Measurements from ENCODE around the gene ASCC3.
"Not testable (repeated sequence)": the region's sequence is repeated elsewhere in the genome, so short reads cannot be mapped to it uniquely, and the experiment has no call there.

Gene ASCC3

DNA sequence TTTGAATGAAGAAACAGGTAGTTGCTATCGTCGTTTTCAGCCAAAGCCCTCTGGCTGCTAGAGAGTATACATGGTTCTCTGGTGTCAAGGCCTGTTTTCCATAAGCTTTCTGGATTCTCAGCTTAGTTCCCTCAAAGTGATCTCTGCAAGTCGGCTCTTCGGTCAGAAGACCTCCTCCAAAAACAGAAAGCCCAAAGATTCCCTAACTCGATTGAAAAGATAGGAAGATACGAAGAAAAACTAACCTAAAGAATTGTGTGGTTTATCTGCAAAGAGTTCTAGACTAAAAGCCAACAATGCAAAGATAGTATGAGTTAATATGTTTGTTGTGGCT, 545 bp upstream of the ASCC3 start:
- DNase-seq: no peak

DNA sequence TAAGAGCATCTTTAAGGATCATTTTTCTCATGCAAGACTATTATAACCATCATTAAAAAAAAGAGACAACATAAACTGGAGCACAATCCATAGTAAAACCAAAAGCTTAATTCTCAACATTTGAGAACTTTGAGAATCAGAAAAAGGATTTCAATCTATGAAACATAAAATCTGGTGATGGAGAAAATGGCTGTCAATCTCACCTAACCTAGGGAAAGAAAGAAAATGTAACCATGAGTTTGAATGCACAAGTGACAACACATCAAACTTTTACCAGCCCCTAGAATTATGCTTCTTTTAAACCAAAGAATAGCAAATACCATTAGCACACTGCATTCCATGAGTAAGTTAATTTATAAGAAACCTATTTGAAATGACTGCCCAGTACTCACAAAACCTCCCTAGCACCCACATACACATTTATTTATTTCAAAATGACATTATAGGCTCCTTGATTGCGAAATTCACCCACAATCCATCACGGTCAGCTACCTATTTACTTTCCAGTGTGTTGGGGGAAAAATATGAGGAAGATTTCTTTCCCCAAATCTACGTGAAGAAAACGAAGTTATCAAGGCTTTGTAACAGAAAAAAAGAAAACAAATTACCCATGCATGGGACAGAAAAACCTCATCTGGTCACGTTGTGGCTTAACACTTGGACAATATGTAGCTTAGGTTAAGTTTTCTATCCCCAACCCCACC, 828 bp downstream of the ASCC3 start:
- DNase-seq: peak; percentile 8

DNA sequence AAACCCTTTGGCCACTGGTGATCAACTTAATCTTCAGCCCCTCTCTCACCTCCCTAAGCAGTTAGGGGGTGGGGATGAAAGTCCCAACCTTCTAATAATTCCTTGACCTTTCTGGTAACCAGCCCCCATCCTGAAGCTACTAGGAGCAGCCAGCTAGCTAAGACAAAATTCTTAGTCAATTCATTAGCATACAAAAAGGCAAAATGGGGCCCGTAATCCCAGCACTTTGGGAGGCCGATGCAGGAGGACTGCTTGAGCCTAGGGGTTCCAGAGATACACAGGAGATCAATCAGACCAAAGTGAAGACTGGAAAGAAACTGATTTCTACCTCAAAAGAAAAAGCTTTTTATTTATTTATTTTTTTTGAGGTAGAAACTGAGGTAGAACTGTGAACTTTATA, 1.8 kb downstream of the ASCC3 start:
- DNase-seq: no peak

DNA sequence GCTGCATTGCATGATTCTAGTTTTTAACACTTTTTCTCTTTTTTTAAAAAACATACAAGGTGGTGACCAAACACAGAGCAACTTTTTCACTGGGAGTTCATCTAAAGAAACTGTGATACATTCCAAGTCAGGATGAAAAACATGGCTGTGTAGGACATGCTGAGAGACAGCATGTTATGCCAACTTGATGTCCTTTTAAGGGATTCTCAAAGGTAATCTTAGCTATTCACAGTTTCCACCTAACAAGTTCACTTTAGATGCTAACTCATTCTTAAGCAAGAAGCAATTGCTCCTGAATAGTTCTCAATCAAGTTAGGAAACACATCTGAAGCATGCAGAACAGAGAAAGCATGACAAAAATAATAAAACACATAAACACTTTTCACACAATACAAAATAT, 3.3 kb downstream of the ASCC3 start:
- no peak for DNase-seq

DNA sequence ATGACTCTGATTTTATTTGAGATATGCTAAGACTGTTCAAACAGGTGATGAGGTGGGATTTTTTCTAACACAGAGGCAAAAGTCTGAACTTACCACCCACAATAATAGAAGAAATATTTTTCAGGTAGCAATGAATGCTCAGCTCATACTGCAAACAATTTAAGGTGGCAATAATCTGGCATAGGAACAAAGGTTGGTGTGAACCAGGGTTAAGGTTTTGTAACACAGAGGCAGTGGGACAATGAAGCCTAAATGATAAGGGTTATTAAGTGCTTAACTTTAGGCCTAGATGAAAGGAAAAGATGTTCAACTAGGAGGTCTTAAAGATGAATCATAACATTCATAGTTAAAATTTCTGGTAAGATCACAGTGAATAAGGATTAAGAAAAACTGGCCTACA, 4.9 kb downstream of the ASCC3 start:
- no peak for DNase-seq

DNA sequence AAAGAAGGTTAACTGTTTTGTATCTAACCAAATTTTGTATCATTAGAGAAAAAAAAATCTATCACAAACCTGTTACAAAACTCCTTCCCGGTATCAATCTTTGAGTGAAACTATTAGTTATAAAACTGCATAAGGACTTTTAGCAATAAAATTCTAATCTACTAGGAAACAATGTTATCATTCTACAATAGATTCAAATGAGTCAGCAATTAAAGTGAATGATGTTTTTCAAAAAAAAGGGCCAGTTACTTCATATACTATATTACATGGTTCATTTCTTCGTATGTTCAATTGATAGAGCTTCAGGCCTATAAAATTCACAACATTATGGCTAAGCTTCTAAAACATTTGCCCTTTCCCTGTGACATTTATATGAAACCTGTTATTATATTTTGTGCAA, 15.6 kb downstream of the ASCC3 start:
- DNase-seq: no peak

DNA sequence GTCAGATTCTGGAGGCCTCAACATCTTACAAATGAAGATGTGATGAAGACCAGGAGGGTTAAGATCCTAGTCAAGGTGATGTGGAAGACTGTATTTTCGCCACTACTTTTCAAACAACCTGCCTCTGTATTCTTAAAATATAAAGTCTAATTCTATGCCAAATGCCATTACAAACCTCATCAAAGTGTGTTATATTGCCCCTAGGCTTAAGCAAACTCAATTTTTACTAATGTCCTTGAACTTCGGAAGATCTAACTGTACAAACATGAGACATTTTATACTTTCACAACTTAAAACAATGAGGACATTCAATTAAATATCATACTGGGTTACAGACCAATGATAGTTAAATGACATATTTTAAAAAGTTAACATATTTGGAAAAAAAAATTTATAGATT, 19.1 kb downstream of the ASCC3 start:
- no peak for DNase-seq

DNA sequence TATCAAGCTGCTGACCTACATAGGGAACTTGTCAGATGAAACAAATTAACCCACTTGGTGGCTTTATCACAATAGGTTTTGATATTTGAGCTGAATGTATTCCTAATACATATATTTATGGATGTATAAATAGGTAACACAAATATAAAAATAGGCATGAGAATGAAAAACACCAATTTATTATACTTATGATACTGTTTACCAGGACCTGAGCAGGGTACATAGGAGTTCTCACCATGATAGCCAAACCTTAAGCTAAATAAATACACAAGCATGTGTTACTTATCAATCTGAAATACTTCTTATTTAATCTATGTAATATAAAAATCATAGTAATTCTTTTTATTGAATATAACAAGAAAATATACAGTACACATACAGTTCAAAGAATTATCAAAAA, 25.0 kb downstream of the ASCC3 start:
- DNase-seq: no peak

DNA sequence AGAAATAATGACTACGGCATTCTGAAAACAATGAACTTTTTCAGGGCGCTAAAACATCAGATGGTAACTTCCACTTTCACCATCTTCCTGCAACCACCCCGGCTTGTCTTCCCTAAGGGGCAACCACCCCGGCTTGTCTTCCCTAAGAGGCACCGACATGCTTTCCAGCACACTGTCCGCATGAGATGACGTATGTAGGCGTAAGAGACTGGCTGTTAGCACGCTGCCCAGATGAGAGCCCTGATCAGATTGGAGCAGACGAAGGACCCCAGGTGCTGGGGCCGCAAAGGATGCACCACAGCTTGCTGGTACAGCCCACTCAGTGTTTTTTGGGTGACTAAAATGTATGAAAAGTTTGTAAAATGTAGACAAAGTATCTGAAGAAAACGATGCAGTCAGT, 29.3 kb downstream of the ASCC3 start:
- no peak for DNase-seq

DNA sequence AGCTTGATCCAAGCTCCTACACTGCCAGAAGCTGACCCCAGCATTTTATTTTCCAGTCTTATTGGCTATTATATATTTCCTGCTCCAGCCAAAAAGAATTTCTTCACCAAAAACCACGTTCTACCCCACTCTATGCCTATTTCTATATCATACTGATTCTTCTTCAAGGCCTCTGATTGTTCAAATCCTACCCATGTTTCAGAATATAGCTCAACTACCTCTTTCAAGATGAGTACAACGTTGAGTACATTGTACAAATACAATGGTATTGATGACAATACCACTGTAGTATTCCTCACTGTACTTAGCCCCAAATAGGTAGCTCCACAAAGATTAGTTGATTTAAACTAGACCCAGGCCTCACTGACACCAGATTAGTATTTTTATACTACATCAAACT, 31.0 kb downstream of the ASCC3 start:
- DNase-seq: no peak

DNA sequence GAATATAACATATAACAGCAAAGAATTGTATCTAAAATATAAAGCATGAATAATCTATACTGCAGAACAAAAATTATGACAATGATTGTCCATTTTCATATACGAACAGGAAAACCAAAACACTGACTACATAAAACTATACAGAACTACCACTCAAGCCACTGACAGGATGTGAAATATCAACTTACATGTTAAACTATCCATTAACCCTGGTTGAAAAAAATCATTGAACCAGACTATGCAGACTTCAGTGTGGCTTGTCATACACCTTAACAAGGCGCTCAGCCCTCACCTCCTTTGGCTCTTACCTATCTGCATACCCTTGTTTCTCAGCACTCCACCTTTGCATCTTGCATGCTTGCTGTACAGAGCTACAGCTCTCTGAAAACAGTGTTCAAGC, 34.9 kb downstream of the ASCC3 start:
- DNase-seq: no peak

DNA sequence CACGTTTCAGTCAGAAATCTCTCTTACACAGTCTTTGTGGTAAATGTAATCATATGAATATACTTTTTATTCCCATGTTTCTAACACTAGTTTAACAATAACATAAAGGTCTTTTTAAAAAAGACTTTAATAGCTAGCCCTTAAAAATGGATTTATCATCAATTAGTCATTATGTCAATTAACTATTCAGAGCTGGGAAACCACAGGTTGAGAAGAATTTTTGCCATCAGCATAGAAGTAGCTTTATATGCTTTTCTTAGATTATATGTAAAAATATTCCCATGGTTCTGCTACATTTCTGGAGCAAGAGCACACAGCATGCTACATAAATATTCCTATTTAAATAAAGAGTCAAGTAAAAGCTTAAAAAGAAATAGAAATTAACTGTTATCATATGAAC, 35.5 kb downstream of the ASCC3 start:
- DNase-seq: no peak

DNA sequence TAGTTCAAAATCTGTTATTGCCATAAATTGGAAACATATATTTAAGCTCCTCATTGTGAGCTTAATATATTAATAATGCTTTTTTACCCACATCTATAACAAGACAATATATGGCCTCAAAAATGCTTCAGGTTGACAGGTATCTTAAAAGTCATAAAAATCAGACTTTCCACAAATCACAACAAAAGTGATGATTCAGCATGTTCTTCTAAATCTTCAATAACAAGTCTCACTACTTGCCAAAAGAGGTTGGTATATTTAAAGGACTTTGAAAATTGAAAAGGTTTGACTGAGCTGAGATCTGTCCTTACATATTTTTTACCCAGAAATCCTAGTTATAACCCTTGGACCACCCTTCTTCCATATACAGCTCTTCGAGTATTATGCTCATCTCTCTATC, 41.7 kb downstream of the ASCC3 start:
- no peak for DNase-seq

DNA sequence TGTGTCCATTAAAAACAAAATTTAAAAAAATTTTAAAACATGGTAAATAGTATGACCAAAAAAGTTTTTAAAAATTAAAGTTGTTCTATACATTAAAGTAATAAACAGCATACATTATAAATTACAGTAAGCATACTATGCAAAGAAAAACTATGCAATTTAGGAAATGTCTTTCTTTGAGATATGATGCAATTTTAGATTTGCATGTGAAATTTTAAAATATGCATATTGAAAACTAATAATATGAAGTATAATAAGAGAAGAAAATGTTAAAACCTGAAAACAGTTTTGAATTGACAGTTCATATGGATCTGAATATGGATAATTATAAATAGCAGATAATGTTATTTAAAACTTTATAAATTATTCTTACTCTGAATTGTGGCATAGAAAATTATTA, 43.1 kb downstream of the ASCC3 start:
- no peak for DNase-seq

DNA sequence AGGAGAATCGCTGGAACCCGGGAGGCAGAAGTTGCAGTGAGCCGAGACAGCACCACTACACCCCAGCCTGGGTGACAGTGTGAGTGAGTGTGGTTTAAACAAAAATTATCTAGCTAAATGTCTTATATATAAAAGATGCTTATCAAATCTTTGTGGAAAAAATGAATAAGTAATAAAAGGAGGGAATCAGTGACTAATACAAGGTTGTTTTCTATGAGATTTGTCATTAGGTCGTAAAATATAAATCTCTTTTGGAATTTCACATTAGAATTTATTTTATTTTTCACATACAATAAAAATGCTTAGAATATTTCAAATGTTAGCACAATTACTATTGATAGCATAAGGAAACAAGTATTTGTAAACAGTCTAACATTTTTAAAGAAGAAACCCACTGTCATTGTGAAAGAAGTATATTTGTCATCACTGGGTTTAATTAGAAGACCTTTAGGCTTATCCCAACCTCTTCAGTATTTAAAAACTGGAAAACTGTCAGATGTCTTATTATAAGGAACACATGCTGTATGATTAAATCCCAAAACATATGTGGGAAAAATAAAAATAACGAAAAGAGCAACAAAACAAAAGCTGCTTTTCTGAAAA, 47.1 kb downstream of the ASCC3 start:
- peak; percentile 65 for DNase-seq

DNA sequence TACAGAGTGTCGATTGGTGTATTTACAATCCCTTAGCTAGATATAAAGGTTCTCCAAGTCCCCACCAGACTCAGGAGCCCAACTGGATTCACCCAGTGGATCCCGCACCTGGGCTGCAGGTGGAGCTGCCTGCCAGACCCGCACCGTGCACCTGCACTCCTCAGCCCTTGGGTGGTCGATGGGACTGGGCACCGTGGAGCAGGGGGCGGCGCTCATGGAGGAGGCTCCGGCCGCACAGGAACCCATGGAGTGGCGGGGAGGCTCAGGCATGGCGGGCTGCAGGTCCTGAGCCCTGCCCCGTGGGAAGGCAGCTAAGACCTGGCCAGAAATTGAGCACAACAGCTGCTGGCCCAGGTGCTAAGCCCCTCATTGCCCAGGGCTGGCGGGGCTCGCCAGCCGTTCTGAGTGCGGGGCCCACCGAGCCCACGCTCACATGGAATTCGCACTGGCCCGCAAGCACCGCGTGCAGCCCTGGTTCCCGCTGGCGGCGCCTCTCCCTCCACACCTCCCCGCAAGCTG, 52.0 kb downstream of the ASCC3 start:
- DNase-seq: not testable (repeated sequence)

DNA sequence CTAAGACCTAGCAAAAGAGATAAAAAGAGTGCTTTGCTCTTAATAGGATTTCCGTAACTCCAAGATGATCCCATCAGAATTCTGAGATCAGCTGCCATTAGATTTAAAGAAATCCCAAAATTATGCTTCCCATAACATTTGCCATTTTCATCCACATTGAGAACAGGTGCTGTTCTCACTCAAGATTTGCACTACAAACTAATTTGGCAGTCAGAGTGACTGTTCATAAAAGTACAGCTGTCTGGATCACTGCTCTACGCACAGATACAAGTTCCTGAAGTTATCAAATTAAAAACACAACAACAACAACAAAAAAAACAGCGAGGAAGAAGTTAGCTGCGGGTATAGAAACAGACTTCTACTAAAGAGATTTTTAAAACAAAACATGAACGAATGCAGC, 58.1 kb downstream of the ASCC3 start:
- DNase-seq: no peak

DNA sequence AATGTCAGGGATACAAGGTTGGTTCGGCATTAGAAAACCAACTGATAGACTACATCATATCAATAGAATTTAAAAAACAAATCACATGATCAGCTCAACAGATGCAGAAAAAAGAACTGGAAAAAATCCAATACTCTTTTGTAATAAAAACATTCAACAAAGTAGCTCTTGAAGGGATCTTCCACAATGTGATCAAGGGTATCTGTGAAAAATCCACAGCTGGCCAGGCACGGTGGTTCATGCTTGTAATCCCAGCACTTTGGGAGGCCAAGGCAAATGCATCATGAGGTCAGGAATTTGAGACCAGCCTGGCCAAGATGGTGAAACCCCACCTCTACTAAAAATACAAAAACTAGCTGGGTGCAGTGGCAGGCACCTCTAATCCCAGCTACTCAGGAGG, 63.1 kb downstream of the ASCC3 start:
- DNase-seq: no peak

DNA sequence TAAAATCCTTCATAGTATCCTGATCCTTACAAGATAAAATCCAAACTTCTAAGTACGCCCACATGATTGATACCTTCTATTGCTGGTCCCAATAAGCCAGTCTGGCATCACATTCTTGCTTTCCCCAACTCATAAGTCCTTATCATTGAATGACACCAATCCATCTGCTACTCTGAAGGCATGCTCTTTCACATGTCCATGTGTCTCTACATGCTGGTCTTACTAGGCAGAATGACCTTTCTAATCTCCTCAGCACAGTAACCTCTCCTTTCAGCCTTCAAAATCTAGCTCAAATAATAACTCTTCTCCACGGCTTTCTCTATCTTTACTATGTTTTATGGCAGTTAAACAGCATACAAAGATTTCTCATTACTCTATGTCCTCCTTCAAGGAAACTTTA, 71.1 kb downstream of the ASCC3 start:
- no peak for DNase-seq

DNA sequence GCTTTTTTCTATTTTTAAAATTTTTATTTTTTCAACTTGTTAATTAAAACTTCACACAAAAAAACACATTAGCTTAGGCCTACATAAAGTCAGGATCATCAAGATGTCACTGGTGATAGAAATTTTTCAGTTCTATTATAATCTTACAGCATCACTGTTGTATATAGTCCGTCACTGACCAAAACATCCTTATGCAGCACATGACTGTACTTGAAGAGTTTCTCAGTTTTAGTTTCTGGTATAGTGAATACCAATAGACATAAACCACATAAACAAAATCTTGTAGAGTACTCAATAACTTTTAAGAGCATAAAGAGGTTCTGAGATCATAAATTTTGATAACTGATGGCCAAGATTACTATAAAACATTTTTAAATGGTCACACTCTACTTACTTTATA, 71.8 kb downstream of the ASCC3 start:
- DNase-seq: no peak

DNA sequence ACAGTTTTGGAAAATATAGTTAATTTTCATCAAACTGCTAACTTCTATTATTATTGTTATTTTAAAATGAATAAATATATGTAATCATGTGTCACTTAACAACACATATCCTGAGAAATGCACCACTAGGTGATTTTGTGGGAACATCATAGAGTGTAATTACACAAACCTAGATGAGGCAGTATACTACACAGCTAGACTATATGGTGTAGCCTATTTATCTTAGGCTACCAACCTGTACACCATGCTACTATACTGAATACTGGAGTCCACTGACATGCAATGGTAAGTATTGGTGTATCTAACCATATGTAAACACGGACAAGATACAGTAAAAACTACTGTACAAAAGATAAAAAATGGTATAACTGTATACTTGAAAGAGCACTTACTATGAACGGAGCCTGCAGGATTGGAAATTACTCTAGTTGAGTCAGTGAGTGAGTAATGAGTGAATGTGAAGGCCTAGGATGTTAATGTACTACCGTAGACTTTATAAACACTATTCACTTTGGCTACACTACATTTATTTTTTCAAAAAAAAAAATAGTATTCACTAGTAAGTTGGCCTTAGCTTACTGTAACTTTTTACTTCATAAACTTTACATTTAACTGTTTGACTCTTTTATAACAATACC, 72.4 kb downstream of the ASCC3 start:
- peak; percentile 42 for DNase-seq

DNA sequence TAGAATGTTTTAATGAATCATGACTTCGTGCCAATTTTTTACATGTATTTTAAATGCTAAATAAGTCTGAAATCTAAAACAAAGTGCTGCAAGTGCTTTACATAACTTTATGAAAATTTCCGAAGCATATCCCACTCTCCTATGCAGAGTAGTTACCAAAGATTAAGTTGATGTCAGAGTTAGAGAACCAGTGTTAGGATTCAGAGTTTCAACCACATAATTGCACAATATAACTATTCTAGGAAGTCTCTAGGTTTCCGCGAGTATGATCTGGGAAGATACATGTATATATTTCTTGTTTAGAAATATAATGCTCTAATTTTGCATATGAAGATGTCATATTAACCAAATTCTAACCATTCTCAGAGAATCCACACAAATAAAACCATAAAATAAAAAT, 74.8 kb downstream of the ASCC3 start:
- no peak for DNase-seq

DNA sequence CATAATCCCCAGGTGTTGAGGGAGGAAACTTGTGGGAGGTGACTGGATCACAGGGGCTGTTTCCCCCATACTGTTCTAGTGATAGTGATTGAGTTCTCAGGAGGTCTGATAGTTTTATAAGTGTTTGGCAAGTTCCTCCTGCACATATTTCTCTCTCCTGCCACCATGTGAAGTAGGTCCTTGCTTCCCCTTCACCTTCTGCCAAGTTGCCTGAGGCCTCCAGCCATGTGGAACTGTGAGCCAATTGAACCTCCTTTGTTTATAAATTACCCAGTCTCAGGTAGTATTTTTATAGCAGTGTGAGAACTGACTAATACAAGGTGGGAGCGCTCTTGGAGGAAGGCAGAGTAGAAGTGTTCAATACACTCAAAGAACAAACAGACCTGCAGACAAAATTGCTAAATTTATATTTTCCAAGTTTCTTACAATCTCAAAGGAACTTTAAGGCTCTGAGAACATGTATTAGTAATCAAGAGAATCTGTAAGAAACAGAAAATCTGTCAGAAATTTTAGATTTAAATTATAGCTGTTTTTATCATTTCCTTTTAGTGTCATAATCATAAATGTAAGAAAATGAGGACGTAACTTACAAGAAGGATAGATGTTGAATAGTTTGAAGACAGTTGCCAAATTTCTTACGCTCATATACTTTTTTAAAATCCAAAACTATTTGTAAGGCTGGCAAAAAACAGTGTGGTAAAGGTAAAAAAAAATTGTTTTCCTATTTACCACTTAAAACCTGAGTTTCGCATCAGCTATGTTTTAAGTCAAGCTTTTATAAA, 77.7 kb downstream of the ASCC3 start:
- DNase-seq: no peak

DNA sequence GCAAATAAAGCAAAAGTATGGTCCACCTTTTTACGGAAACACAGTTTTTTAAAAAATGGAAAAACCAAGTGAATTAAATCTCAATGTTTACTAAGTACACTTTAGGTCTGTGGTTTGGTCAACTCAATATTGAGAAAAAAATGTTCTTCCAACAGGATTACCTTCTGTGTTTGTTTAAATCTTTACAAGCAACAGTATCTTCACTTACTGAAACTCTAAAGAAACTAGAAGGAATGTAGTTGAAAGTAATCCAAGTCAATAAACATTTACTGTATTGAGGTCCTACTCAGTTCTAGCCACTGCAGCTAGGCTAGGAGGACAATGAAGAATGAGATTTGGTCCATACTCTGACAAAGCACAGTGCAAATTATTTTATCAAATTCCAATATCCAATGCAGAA, 80.1 kb downstream of the ASCC3 start:
- DNase-seq: no peak

All from fibroblast of skin of right quadriceps (primary cell).